Nephron progenitor cell (in vitro differentiated cells): Measurements from ENCODE around the gene RNF2.

Experiments
- DNase-seq: peaks from one replicate; pipeline ENCODE4 v3.0.0; 2021
- H3K27ac Mint-ChIP-seq: 2 replicates; pipeline ENCODE4 v1.8.0; 2021; ENCODE audit warnings: mild to moderate bottlenecking, moderate library complexity, mixed read lengths
- H3K27me3 Mint-ChIP-seq: 2 replicates; pipeline ENCODE4 v1.8.0; 2021; ENCODE audit warnings: mild to moderate bottlenecking, low read depth, mixed read lengths; ENCODE audit not compliant: poor library complexity
- H3K36me3 Mint-ChIP-seq: 2 replicates; pipeline ENCODE4 v1.8.0; 2021; ENCODE audit warnings: low read depth, mixed read lengths
- H3K4me1 Mint-ChIP-seq: 2 replicates; pipeline ENCODE4 v1.8.0; 2021; ENCODE audit warnings: mixed read lengths
- H3K4me3 Mint-ChIP-seq: 2 replicates; pipeline ENCODE4 v1.8.0; 2021; ENCODE audit warnings: mild to moderate bottlenecking, moderate library complexity, mixed read lengths
- H3K9me3 Mint-ChIP-seq: 2 replicates; pipeline ENCODE4 v1.8.0; 2021; ENCODE audit warnings: mild to moderate bottlenecking, moderate library complexity, mixed read lengths
- CTCF ChIP-seq: fragments of 200-600 bp; sonication (generic); IDR thresholded peaks from 2 replicates; pipeline ENCODE4 v1.5.0; 2021; ENCODE audit warnings: antibody characterized with exemption

Gene RNF2

GRCh38 chr1:185132534-185132933 lies 87.2 kb downstream of the RNF2 start:
- Mint-ChIP-seq H3K9me3 (peaks cover 30% of the 10 kb centered on the region), H3K36me3 (peaks cover 77% of the 10 kb centered on the region), H3K27ac (no peak overlapping the region), H3K4me1 (no peaks in the 10 kb centered on the region), H3K4me3 (no peak overlapping the region), H3K27me3 (peaks cover 3% of the 10 kb centered on the region)
- no peak for TF ChIP-seq CTCF
- no peak for DNase-seq

DNA sequence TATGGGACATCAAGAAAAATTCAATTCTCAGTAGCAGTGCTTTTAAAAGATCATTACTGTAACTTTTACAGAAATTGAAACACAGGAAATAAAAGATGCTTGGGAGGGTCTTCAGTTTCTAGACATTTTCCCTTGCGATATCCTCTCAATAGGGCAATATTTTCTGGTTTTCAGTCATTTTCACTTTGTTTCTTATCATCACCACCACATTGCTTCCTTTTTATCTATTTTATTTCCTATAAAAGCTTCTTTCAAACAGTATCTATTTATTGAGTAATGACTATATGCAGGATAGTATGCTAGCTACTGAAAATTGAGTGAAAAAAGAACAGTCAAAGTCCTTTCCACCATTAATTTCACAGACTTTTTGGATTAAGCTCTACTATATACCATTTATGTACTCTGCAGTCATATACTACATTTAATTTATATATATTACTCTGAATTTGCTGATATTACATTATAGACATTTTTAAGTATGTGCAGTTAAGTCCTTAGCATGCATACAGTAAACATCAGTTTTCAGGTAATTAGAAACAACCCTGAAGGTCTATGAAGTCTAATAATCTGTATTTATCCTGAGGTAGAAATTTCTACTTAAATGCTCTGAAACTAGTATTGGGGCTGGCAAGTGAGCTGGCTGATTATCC lies 92.7 kb downstream of the RNF2 start:
- Mint-ChIP-seq H3K27ac (no peak overlapping the region), H3K36me3 (peaks cover 62% of the 10 kb centered on the region), H3K4me1 (no peaks in the 10 kb centered on the region), H3K4me3 (no peak overlapping the region), H3K27me3 (peaks cover 3% of the 10 kb centered on the region), H3K9me3 (peaks cover 7% of the 10 kb centered on the region)
- DNase-seq, result no peak
- no peak for TF ChIP-seq CTCF

DNA sequence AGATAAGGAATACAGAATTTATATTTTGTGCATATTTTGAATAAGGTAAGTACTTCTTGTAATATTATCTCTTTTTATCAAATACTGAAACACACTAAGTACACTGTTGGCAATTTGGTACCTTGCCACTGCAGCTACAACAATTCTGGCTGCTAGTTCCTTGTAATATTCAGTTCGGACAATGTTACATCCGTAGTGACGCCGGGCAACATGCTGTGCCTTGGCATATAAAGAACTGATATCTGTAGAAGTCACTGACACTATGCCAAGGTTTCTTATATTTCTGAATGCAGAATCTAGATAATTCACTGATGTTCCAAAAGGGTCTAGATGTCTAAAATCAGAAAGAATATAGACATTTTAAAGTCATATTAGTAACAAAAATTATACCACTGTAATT lies 93.9 kb downstream of the RNF2 start:
- H3K27ac Mint-ChIP-seq, result no peak overlapping the region
- H3K36me3 Mint-ChIP-seq, result peaks cover 50% of the 10 kb centered on the region
- DNase-seq, result no peak
- H3K4me1 Mint-ChIP-seq, result no peaks in the 10 kb centered on the region
- TF ChIP-seq CTCF, result no peak
- no peaks in the 10 kb centered on the region for H3K27me3 Mint-ChIP-seq
- H3K4me3 Mint-ChIP-seq, result no peak overlapping the region
- H3K9me3 Mint-ChIP-seq, result no peaks in the 10 kb centered on the region

DNA sequence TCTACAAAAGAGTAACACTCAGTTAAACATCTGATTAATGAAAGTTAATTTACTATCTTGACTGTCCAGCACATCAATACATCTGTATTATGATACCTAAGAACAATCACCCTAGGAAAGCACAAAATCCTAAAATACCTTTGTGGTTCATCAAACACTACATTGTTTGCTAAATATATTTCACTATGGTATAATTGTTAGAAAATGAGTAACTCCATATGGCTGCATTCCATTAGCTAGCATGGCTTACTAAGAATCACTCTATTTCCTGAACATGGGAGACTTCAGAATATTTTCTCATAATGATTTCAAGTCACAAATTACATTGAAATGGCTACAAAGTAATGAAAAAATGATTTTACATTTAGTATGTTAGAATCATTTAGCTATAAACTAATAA lies 98.9 kb downstream of the RNF2 start:
- Mint-ChIP-seq H3K27ac (no peak overlapping the region), H3K36me3 (peaks cover 31% of the 10 kb centered on the region), H3K27me3 (no peaks in the 10 kb centered on the region), H3K4me1 (no peaks in the 10 kb centered on the region), H3K9me3 (no peaks in the 10 kb centered on the region), H3K4me3 (no peak overlapping the region)
- no peak for TF ChIP-seq CTCF
- no peak for DNase-seq

- peaks cover 27% of the 10 kb centered on the region for H3K4me1 Mint-ChIP-seq
- TF ChIP-seq CTCF, result no peak
- H3K27ac Mint-ChIP-seq, result no peak overlapping the region
- H3K27me3 Mint-ChIP-seq, result no peaks in the 10 kb centered on the region
- H3K4me3 Mint-ChIP-seq, result no peak overlapping the region
- no peak for DNase-seq
- no peaks in the 10 kb centered on the region for H3K9me3 Mint-ChIP-seq
- peaks cover 29% of the 10 kb centered on the region for H3K36me3 Mint-ChIP-seq
These were observed 105.9 kb downstream of the RNF2 start for GRCh38 chr1:185151215-185151614.
